GM13976 (cell line): Measurements from ENCODE around the gene UGT1A3.

ENCODE experiments used
- DNase-seq: peaks from one replicate; pipeline ENCODE4 v3.0.0; 2012; ENCODE audit warnings: low spot score
- CTCF ChIP-seq: IDR thresholded peaks from 2 replicates; pipeline ENCODE4 v1.5.1; 2012; ENCODE audit warnings: borderline replicate concordance, mild to moderate bottlenecking; ENCODE audit not compliant: insufficient read depth; ENCODE audit errors: extremely low read depth, missing control alignments, control extremely low read depth
- in situ Hi-C: fragments of 300-500 bp; cut with MboI; formaldehyde crosslinking; loops from one replicate; pipeline ENCODE4 v1.12.0; 2022; ENCODE audit warnings: low sequenced_read_pairs, mixed read lengths, inconsistent platforms; ENCODE audit not compliant: unreplicated experiment

UGT1A3 gene

GRCh38 chr2:233793465-233794127 is 64.8 kb downstream of the UGT1A3 start:
- in situ Hi-C loops = no loop called here
- no peak for TF ChIP-seq CTCF
- no peak for DNase-seq

GRCh38 chr2:233794128-233794658 is 65.4 kb downstream of the UGT1A3 start:
- no peak for TF ChIP-seq CTCF
- in situ Hi-C loops = no loop called here
- DNase-seq = peak; percentile 21

GRCh38 chr2:233795735-233796171 is 66.9 kb downstream of the UGT1A3 start:
- TF ChIP-seq CTCF = no peak
- DNase-seq = no peak

GRCh38 chr2:233796254-233796653 is 67.4 kb downstream of the UGT1A3 start:
- no peak for DNase-seq
- in situ Hi-C loops = no loop called here
- no peak for TF ChIP-seq CTCF

More at GRCh38 chr2:233795735-233796171, 66.9 kb downstream of the UGT1A3 start:
- in situ Hi-C loops = no loop called here

- in situ Hi-C loops = no loop called here
- no peak for DNase-seq
- TF ChIP-seq CTCF = no peak
Measured at GRCh38 chr2:233798335-233799086, 69.7 kb downstream of the UGT1A3 start.

- in situ Hi-C loops = no loop called here
- DNase-seq = no peak
- TF ChIP-seq CTCF = no peak
Measured at GRCh38 chr2:233799087-233799665, 70.3 kb downstream of the UGT1A3 start.
